DLD1 (cell line): Measurements from ENCODE around the gene SPPL3.
"Not testable (repeated sequence)": the region's sequence is repeated elsewhere in the genome, so short reads cannot be mapped to it uniquely, and the experiment has no call there.

Source experiments
- in situ Hi-C: cut with HindIII; loops from 2 replicates; pipeline ENCODE4 v1.10.0; 2017; ENCODE audit warnings: low sequenced_read_pairs

Gene SPPL3

GRCh38 chr12:120921637-120922036, 17.5 kb upstream of the SPPL3 start:
- in situ Hi-C loops: no loop called here

DNA sequence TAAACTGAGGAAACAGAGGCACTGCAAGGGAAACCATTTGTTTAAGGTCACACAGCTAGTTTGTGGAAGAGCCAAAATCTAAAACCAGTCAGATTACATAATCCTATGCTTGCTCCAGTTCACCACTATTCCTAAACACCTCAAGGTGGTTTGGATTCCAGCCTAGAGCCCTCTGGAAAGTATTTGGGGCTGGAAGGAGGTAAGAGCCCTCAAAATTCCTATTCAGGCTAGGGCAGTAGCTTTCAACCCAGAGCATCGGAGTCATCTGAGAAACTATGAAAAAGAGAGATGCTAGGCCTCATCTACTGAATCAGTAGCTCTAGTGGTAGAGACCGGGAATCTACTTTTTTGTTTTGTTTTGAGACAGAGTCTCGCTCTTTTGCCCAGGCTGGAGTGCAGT, 16.0 kb upstream of the SPPL3 start:
- in situ Hi-C loops: no loop called here

- in situ Hi-C loops: no loop called here
Measured at GRCh38 chr12:120917748-120918147, 13.6 kb upstream of the SPPL3 start.

- in situ Hi-C loops: no loop called here
Measured at GRCh38 chr12:120916561-120916960, 12.4 kb upstream of the SPPL3 start.

DNA sequence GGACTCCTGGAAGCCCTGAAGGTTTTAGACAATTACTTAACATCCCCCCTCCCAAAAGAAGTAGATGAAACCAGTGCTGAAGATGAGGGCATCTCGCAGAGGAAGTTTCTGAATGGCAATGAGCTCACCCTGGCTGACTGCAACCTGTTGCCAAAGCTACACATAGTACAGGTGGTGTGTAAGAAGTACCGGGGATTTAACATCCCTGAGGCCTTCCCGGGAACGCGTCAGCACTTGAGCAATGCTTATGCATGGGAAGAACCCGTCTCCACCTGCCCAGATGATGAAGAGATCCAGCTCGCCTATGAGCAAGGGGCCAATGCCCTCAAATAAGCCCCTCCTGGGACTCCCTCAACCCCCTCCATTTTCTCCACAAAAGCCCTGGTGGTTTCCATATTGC, 10.6 kb upstream of the SPPL3 start:
- in situ Hi-C loops: no loop called here

GRCh38 chr12:120909633-120910298, 5.6 kb upstream of the SPPL3 start:
- in situ Hi-C loops: no loop called here

DNA sequence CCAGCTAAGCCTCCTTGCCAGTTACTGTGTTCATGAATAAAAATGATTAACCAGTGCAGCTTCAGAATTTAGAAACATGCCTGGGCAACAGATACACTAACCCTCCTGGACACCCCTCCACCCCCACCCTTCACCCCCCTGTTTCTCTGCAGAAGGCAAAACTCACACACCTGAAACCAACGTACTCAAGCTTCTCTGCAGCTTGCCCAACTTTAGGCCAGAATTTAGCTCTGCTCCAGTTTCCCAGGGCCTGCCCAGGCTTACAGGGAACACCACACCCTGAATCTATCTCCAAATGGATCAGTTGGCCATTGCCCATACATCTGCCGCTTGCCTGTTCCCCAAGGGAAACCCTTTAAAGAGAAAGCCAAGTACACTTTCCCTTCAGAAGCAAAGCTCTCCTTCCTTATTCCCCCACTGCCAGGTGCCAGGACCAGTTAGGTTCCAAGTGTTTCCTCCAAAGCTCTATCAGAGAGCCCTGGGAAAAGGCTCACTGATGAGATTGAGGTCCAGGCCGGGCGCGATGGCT, 1.8 kb upstream of the SPPL3 start:
- in situ Hi-C loops: no loop called here

GRCh38 chr12:120903412-120904196, 554 bp downstream of the SPPL3 start:
- in situ Hi-C loops: no loop called here

- in situ Hi-C loops: no loop called here
Measured at GRCh38 chr12:120902846-120903411, 1.2 kb downstream of the SPPL3 start.

GRCh38 chr12:120901818-120902217, 2.3 kb downstream of the SPPL3 start:
- in situ Hi-C loops: no loop called here

DNA sequence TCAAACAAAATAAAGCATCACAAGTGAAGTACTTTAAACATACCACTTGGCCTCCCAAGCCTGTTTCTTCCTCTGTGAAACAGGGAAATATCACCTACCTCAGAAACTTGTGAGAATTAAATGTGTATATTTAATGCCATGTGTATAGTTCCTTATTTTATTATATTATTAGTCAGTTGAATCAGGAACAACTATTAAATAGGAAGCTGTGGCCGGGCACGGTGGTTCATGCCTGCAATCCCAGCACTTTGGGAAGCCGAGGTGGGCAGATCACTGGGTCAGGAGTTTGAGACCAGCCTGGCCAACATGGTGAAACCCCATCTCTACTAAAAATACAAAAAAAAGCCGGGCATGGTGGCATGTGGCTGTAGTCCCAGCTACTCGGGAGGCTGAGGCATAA, 3.1 kb downstream of the SPPL3 start:
- in situ Hi-C loops: not testable (repeated sequence)

DNA sequence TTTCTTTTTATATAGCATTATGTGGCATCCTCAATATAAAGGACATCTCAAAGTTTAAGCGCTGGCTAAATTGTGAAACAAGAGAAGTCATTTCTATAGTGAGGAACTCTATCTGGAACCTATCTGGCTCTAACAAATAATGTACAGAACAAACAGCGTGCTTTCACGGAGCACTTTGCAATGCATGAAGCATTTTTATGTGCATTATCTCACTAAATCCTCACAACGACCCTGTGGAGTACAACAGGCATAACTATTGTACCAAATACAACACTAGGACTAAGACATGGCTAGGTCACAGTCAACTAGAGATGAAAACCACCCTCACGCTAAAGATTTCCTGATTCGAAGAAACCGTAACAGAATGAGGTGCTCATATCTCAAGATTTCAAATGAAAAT, 8.6 kb downstream of the SPPL3 start:
- in situ Hi-C loops: no loop called here

- in situ Hi-C loops: no loop called here
Measured at GRCh38 chr12:120892265-120892664, 11.9 kb downstream of the SPPL3 start.

DNA sequence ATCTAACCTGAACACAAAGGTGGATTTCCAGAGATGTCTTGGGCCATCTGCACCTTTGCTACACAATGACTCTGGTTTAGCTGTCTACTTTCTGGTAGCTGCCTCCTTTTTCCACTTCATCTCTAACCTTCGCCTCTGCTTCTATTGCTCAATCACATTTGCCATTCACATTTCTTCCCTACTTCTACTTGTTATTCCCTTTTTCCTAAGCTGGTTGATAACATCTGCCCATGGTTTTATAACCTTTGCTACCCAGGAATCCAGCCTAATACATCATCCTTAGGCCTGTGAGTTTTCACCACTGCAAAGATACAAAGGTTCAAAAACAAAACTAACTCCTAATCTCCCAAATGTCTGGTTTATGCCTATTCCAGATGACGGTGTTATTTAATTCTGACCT, 13.2 kb downstream of the SPPL3 start:
- in situ Hi-C loops: no loop called here

DNA sequence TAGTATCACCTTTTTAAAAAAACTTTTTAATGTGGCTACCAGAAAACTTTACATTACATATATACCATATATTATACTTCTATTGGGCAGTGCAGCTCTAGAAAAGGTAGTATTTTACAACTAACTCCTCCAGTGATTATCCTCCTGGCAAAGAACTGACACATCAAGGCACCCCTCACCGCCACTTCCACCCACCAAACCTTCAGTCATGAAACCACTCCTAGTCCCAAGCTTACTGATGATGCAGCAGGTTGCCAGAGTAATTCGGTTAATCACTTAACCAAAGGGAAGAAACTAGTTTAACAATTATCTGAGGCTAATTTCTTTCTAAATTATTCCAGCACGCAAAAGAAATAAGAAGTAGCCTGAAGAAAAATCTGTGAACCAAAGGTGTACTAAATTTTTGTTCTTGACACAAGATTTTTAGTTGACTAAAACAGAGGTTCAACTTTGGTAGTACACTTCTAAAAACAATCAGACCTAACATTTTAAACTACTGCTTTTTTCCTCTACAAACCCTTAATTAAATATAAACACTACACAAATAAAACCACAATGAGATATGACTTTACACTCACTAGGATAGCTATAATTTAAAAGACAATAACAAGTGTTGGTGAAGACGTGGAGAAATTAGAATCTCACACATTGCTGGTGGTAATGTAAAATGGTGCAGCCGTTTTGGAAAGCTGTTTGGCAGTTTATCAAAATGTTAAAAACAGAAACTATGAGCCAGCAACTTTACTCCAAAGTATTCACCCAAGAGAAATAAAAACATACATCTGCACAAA, 16.7 kb downstream of the SPPL3 start:
- in situ Hi-C loops: no loop called here

GRCh38 chr12:120886199-120887018, 17.7 kb downstream of the SPPL3 start:
- in situ Hi-C loops: no loop called here

- in situ Hi-C loops: no loop called here
Measured at GRCh38 chr12:120885521-120885920, 18.6 kb downstream of the SPPL3 start.

DNA sequence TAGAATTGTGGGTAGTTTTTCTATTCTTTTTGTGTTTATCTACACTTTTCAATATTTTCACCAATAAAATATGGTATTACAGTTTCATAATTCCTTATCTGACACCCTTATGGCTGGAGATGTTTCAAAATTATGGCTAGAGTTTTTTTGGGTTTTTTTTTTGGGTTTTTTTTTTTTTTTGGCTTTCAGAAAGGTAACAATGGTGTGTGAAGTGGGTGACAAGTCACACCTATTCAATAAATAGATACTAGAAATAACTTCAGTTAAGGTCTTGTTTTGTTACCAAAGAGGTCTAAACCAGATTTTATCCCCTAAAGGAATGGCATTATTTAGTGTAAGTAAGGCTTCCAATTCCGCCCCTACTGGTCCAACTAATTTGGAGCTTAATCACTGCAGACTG, 19.5 kb downstream of the SPPL3 start:
- in situ Hi-C loops: no loop called here

DNA sequence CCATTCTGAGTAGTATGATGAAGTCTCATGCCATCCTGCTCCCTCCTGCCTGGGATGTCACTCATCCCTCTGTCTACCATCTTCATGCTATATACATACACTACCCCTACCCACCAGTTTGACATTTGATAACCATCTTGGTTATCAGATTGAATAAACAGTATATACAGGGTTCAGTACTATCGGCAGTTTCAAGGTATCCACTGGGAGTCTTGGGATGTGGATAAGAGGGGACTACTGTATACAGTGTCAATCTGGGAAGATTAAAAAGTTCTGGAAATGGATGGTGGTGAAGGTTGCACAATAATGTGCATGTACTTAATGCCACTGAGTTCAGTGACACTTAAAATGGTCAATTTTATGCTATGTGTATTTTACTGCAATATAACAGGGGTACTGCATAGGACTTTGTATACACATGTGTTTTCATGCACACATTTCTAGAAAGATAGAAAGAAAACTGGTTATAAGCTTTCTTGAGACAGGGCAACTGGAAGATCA, 22.1 kb downstream of the SPPL3 start:
- in situ Hi-C loops: no loop called here

- in situ Hi-C loops: no loop called here
Measured at GRCh38 chr12:120879718-120880300, 24.3 kb downstream of the SPPL3 start.
